Measurements from ENCODE around the gene BICRA. TPM values are rescaled to one million over a fixed set of nuclear protein-coding genes. Genes with fewer than 3 reads are reported as not detected.

BICRA gene
- total and polyA plus RNA-seq, 2 of the 8 experiments (the other 6 are each of a cell fraction or from before 2014, with no cell fraction given), result 1.5 to 29.2 TPM

DNA sequence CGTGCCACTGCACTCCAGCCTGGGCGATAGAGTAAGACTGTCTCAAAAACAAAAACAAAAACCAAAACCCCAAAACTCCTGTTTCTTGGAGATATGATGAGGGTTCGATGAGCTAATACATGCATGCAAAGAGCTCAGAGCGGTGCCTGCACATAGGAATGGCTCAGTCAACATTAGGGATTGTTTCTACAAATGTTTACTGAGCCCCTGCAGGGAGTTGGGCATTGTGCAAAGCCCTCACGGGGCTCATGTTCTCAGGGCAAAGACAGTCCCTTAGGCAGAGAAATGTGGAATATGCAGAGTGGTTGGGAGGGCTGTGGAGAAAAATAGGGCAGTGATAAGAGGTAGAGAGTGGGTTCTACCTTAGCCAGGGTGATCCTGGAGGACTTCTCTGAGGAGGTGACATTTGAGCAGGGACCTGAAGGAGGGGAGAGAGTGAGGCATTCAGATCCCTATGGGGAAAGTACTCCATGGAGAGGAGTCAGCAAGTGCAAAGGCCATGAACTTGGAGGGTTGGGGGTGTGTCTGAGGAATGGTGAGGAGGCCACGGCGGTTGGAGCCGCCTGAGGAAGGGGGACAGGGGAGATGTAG, 102.8 kb downstream of the BICRA start (continued):
- TF ChIP-seq, protein P1, sequence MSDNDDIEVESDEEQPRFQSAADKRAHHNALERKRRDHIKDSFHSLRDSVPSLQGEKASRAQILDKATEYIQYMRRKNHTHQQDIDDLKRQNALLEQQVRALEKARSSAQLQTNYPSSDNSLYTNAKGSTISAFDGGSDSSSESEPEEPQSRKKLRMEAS (IDR thresholded peaks at IDR 0.05), result no peak

All from H1 (cell line).